Measurements from ENCODE around the gene NDUFB2. TPM values are rescaled to one million over a fixed set of nuclear protein-coding genes. Genes with fewer than 3 reads are reported as not detected.

The NDUFB2 gene
- total and polyA plus RNA-seq, 2 of the 13 experiments (the other 11 are each of a cell fraction or from before 2014, with no cell fraction given), result 206 to 221 TPM

DNA sequence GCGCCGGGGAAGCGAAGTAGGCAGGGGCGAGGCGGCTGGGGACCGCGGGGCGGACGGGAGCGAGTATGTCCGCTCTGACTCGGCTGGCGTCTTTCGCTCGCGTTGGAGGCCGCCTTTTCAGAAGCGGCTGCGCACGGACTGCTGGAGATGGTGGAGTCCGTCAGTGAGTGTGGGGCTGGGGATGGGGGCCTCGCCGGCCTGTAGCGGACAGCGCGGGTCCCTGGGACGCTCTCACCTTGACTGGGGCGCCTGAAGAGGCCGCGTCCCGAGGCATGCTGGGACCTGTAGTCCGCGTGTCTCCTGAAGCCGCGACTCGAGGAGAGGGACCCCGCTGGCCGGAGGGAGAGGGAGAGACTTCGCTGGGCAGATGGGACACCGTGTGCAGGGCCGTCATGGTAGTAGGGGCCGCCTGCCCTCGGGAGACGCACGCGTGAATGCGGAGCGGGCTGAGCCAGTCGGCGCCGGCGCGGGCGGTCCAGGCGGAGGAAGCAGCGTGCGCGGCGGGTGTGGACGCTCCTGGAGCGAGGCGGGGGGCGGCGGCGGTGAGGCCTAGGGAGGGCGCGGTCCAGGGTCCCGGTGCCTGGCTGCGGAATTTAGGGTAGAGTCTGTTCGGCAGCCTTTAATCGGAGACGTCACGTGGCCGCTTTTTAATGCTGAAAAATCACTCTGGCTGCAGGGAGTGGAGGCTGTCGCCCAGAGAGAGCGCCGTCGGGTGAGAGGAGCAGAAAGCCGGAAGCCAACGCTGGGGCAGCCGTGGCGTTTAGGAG, at the start of gene NDUFB2 (continued):
- TF ChIP-seq, protein P1, sequence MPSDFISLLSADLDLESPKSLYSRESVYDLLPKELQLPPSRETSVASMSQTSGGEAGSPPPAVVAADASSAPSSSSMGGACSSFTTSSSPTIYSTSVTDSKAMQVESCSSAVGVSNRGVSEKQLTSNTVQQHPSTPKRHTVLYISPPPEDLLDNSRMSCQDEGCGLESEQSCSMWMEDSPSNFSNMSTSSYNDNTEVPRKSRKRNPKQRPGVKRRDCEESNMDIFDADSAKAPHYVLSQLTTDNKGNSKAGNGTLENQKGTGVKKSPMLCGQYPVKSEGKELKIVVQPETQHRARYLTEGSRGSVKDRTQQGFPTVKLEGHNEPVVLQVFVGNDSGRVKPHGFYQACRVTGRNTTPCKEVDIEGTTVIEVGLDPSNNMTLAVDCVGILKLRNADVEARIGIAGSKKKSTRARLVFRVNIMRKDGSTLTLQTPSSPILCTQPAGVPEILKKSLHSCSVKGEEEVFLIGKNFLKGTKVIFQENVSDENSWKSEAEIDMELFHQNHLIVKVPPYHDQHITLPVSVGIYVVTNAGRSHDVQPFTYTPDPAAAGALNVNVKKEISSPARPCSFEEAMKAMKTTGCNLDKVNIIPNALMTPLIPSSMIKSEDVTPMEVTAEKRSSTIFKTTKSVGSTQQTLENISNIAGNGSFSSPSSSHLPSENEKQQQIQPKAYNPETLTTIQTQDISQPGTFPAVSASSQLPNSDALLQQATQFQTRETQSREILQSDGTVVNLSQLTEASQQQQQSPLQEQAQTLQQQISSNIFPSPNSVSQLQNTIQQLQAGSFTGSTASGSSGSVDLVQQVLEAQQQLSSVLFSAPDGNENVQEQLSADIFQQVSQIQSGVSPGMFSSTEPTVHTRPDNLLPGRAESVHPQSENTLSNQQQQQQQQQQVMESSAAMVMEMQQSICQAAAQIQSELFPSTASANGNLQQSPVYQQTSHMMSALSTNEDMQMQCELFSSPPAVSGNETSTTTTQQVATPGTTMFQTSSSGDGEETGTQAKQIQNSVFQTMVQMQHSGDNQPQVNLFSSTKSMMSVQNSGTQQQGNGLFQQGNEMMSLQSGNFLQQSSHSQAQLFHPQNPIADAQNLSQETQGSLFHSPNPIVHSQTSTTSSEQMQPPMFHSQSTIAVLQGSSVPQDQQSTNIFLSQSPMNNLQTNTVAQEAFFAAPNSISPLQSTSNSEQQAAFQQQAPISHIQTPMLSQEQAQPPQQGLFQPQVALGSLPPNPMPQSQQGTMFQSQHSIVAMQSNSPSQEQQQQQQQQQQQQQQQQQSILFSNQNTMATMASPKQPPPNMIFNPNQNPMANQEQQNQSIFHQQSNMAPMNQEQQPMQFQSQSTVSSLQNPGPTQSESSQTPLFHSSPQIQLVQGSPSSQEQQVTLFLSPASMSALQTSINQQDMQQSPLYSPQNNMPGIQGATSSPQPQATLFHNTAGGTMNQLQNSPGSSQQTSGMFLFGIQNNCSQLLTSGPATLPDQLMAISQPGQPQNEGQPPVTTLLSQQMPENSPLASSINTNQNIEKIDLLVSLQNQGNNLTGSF (CRISPR knock-in tag; IDR thresholded peaks at IDR 0.05), result peak; percentile 31; the same call in 1 of the 2 replicates
- TF ChIP-seq ZNF441 (CRISPR knock-in tag; IDR thresholded peaks at IDR 0.05; ENCODE audit: borderline replicate concordance) (peak; percentile 25; the same call in 1 of the 2 replicates), CENPT (CRISPR knock-in tag; IDR thresholded peaks at IDR 0.05; ENCODE audit: low read depth) (no peak), ZSCAN21 (CRISPR knock-in tag; IDR thresholded peaks at IDR 0.05; ENCODE audit: borderline replicate concordance) (peak; percentile 55; the same call in 1 of the 2 replicates), NRL (CRISPR knock-in tag; IDR thresholded peaks at IDR 0.05; ENCODE audit: borderline replicate concordance) (peak; percentile 90), ELF3 (CRISPR knock-in tag; IDR thresholded peaks at IDR 0.05) (0 out of 2 replicates have a peak, but pooled peaks have one; percentile 30), RFX5 (IDR thresholded peaks at IDR 0.05; ENCODE audit: low read depth, low read length) (no peak), DNMT1 (CRISPR knock-in tag; IDR thresholded peaks at IDR 0.05) (no peak; the same call in 1 of the 2 replicates), ZSCAN31 (CRISPR knock-in tag; IDR thresholded peaks at IDR 0.05; ENCODE audit: low read depth) (no peak), NFKB2 (CRISPR knock-in tag; IDR thresholded peaks at IDR 0.05; ENCODE audit: borderline replicate concordance) (peak; percentile 87; the same call in 1 of the 2 replicates), HNRNPLL (IDR thresholded peaks at IDR 0.05; ENCODE audit: low read depth, low read length, poor library complexity, severe bottlenecking) (peak; percentile 81), GATA4 (IDR thresholded peaks at IDR 0.05; ENCODE audit: borderline replicate concordance, low read depth) (no peak; the same call in 1 of the 2 replicates)
- TF ChIP-seq, protein P2, sequence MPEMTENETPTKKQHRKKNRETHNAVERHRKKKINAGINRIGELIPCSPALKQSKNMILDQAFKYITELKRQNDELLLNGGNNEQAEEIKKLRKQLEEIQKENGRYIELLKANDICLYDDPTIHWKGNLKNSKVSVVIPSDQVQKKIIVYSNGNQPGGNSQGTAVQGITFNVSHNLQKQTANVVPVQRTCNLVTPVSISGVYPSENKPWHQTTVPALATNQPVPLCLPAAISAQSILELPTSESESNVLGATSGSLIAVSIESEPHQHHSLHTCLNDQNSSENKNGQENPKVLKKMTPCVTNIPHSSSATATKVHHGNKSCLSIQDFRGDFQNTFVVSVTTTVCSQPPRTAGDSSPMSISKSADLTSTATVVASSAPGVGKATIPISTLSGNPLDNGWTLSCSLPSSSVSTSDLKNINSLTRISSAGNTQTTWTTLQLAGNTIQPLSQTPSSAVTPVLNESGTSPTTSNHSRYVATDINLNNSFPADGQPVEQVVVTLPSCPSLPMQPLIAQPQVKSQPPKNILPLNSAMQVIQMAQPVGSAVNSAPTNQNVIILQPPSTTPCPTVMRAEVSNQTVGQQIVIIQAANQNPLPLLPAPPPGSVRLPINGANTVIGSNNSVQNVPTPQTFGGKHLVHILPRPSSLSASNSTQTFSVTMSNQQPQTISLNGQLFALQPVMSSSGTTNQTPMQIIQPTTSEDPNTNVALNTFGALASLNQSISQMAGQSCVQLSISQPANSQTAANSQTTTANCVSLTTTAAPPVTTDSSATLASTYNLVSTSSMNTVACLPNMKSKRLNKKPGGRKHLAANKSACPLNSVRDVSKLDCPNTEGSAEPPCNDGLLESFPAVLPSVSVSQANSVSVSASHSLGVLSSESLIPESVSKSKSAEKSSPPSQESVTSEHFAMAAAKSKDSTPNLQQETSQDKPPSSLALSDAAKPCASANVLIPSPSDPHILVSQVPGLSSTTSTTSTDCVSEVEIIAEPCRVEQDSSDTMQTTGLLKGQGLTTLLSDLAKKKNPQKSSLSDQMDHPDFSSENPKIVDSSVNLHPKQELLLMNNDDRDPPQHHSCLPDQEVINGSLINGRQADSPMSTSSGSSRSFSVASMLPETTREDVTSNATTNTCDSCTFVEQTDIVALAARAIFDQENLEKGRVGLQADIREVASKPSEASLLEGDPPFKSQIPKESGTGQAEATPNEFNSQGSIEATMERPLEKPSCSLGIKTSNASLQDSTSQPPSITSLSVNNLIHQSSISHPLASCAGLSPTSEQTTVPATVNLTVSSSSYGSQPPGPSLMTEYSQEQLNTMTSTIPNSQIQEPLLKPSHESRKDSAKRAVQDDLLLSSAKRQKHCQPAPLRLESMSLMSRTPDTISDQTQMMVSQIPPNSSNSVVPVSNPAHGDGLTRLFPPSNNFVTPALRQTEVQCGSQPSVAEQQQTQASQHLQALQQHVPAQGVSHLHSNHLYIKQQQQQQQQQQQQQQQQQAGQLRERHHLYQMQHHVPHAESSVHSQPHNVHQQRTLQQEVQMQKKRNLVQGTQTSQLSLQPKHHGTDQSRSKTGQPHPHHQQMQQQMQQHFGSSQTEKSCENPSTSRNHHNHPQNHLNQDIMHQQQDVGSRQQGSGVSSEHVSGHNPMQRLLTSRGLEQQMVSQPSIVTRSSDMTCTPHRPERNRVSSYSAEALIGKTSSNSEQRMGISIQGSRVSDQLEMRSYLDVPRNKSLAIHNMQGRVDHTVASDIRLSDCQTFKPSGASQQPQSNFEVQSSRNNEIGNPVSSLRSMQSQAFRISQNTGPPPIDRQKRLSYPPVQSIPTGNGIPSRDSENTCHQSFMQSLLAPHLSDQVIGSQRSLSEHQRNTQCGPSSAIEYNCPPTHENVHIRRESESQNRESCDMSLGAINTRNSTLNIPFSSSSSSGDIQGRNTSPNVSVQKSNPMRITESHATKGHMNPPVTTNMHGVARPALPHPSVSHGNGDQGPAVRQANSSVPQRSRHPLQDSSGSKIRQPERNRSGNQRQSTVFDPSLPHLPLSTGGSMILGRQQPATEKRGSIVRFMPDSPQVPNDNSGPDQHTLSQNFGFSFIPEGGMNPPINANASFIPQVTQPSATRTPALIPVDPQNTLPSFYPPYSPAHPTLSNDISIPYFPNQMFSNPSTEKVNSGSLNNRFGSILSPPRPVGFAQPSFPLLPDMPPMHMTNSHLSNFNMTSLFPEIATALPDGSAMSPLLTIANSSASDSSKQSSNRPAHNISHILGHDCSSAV (CRISPR knock-in tag; IDR thresholded peaks at IDR 0.05; ENCODE audit: borderline replicate concordance), result no peak
